GM12872 (cell line): ENCODE results near the gene ZNF438.

Source experiments
- CTCF ChIP-seq: IDR thresholded peaks from 3 replicates; pipeline ENCODE4 v1.5.1; 2011; ENCODE audit warnings: low read depth, mild to moderate bottlenecking, low read length, moderate library complexity; ENCODE audit not compliant: insufficient read depth

ZNF438 gene

GRCh38 chr10:31004611-31005193 lies 27.0 kb downstream of the ZNF438 start:
- TF ChIP-seq CTCF = no peak

- TF ChIP-seq CTCF = no peak
These were observed 29.9 kb downstream of the ZNF438 start for GRCh38 chr10:31001740-31002139.

- no peak for TF ChIP-seq CTCF
These were observed 30.8 kb downstream of the ZNF438 start for GRCh38 chr10:31000867-31001266.

- no peak for TF ChIP-seq CTCF
These were observed 31.4 kb downstream of the ZNF438 start for GRCh38 chr10:31000071-31000782.

GRCh38 chr10:30999070-30999712 lies 32.5 kb downstream of the ZNF438 start:
- TF ChIP-seq CTCF = no peak

- TF ChIP-seq CTCF = no peak
These were observed 34.0 kb downstream of the ZNF438 start for GRCh38 chr10:30997536-30998235.

GRCh38 chr10:30996481-30997005 lies 35.1 kb downstream of the ZNF438 start:
- no peak for TF ChIP-seq CTCF
